ENCODE results near the gene OTUD5.
"Not testable (repeated sequence)": the region's sequence is repeated elsewhere in the genome, so short reads cannot be mapped to it uniquely, and the experiment has no call there.

The OTUD5 gene

DNA sequence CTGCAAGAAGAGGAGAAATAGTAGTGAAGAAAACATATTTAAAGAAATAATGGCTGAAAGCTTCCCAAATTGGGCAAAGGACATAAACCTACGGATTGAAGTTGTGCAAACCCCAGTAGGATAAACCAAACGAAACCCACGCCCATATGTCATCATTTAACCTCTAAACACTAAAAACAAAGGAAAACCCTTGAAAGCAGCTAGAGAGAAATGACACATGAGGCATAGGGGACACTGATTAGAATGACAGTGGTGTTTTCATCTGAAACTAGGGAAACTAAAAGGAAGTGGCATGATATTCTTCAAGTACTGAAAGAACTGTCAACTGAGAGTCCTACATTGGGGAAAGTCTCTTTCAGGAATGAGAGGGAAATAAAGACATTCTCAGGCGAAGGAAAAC lies 80.5 kb downstream of the OTUD5 start:
- DNase-seq (ENCODE audit: low read depth): not testable (repeated sequence)
